Stimulated activated naive CD8-positive, alpha-beta T cell treated with anti-CD3 and anti-CD28 coated beads, Interleukin-15, Interleukin-2, amounts not matched to agents 100 ng/mL and 50 ng/mL, for 24 hours (primary cell): Measurements from ENCODE around the gene CA12.

Source experiments
- H3K27ac Mint-ChIP-seq: one replicate; pipeline ENCODE4 v1.8.0; 2021; ENCODE audit warnings: mild to moderate bottlenecking, mixed read lengths
- H3K27me3 Mint-ChIP-seq: one replicate; pipeline ENCODE4 v1.8.0; 2021; ENCODE audit warnings: mixed read lengths
- H3K36me3 Mint-ChIP-seq: one replicate; pipeline ENCODE4 v1.8.0; 2021; ENCODE audit warnings: low read depth, mixed read lengths
- H3K4me1 Mint-ChIP-seq: one replicate; pipeline ENCODE4 v1.8.0; 2021; ENCODE audit warnings: low read depth, mixed read lengths
- H3K4me3 Mint-ChIP-seq: one replicate; pipeline ENCODE4 v1.8.0; 2021; ENCODE audit warnings: mild to moderate bottlenecking, mixed read lengths
- H3K9me3 Mint-ChIP-seq: one replicate; pipeline ENCODE4 v1.8.0; 2021; ENCODE audit warnings: mixed read lengths

The CA12 gene

GRCh38 chr15:63362196-63362595 lies 19.4 kb downstream of the CA12 start:
- Mint-ChIP-seq H3K27ac (no peak overlapping the region), H3K4me3 (no peak overlapping the region), H3K27me3 (peaks cover 6% of the 10 kb centered on the region), H3K9me3 (no peaks in the 10 kb centered on the region), H3K4me1 (no peaks in the 10 kb centered on the region), H3K36me3 (no peaks in the 10 kb centered on the region)

DNA sequence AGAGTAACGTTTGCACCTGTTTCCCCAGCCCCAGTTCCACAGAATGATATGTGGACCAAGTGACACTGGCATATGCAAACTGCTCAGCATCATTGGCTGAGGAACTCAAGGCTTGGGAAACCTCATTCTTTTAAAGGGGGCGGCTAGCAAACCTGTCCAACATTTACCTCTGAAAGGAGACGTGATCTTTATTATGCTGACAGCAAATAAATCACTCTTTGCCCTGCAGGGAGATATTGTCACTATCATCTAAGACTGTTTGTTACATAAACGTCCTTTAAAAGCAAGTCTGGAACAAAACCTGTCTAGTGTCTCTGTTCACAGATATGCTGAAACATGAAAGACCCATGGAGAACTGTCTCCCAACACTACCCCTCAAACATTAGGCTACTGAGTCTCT lies 21.5 kb downstream of the CA12 start:
- H3K4me1 Mint-ChIP-seq: no peaks in the 10 kb centered on the region
- no peak overlapping the region for H3K27ac Mint-ChIP-seq
- H3K9me3 Mint-ChIP-seq: no peaks in the 10 kb centered on the region
- H3K36me3 Mint-ChIP-seq: no peaks in the 10 kb centered on the region
- no peak overlapping the region for H3K4me3 Mint-ChIP-seq
- H3K27me3 Mint-ChIP-seq: peaks cover 6% of the 10 kb centered on the region

DNA sequence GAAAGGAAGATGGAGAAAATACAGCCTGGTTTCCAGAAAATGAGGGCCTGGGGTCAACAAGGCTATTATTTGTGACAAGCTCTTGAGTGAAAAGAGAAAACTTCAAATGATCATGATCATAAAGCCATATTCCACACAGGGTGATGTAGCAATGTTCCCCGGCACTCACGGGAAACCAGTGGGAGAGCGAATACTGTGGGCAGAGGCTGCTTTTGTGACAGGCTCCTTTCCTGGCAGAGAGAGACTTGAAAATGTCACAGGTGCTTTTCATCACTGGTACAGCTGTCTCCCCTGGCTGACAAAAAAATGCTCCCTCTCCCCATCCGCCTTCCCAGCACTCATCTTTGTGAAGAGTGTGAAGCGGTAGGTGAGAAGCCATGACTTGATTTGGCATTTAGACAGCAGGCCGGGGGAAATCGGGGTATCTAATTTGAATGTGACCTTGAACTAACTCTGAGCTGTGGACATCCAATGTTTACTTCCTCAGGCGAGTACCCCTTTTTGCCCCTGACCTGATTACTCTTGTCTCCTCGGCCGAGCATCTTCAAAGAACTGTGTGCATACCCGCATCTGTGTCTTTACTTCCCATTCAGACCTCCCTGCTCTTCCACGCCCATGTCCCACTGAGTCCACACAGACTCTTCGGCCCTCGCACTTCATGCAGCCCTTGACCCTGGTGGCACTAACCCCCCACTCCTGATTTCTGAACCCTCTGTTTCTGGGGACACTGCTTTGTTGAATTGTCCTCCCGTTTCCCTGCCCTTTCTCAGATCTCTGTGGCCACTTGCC lies 23.2 kb downstream of the CA12 start:
- H3K36me3 Mint-ChIP-seq: no peaks in the 10 kb centered on the region

DNA sequence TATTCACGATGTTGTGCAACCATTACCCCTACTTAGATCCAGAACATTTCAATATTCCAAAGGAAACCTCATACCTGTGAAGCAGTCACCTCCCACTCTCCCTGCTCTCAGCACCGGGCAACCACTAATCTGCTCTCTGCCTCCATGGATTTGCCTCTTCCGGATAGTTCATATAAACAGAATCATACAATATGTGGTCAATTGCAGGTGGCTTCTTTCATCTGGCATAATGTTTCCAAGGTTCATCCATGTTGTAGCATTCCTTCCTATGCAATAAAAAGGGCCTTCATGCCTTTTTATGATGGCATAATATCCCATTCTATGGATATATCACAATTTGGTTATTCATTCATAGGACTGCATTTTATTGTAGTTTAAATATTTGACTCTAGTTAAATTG lies 23.9 kb downstream of the CA12 start:
- no peaks in the 10 kb centered on the region for H3K36me3 Mint-ChIP-seq
- H3K4me1 Mint-ChIP-seq: no peaks in the 10 kb centered on the region
- H3K27me3 Mint-ChIP-seq: peaks cover 6% of the 10 kb centered on the region
- H3K27ac Mint-ChIP-seq: no peak overlapping the region
- no peak overlapping the region for H3K4me3 Mint-ChIP-seq
- H3K9me3 Mint-ChIP-seq: no peaks in the 10 kb centered on the region

More for the DNA sequence above, 23.2 kb downstream of the CA12 start:
- H3K9me3 Mint-ChIP-seq: no peaks in the 10 kb centered on the region
- H3K4me1 Mint-ChIP-seq: no peaks in the 10 kb centered on the region
- H3K27ac Mint-ChIP-seq: no peak overlapping the region
- H3K4me3 Mint-ChIP-seq: no peak overlapping the region
- H3K27me3 Mint-ChIP-seq: peaks cover 6% of the 10 kb centered on the region

GRCh38 chr15:63357061-63357460 lies 24.6 kb downstream of the CA12 start:
- H3K27ac Mint-ChIP-seq: no peak overlapping the region
- no peaks in the 10 kb centered on the region for H3K9me3 Mint-ChIP-seq
- H3K36me3 Mint-ChIP-seq: no peaks in the 10 kb centered on the region
- H3K27me3 Mint-ChIP-seq: peaks cover 6% of the 10 kb centered on the region
- no peaks in the 10 kb centered on the region for H3K4me1 Mint-ChIP-seq
- no peak overlapping the region for H3K4me3 Mint-ChIP-seq

GRCh38 chr15:63354821-63355650 lies 26.6 kb downstream of the CA12 start:
- no peak overlapping the region for H3K4me3 Mint-ChIP-seq
- peaks cover 6% of the 10 kb centered on the region for H3K27me3 Mint-ChIP-seq
- H3K9me3 Mint-ChIP-seq: no peaks in the 10 kb centered on the region
- H3K4me1 Mint-ChIP-seq: no peaks in the 10 kb centered on the region
- no peak overlapping the region for H3K27ac Mint-ChIP-seq
- no peaks in the 10 kb centered on the region for H3K36me3 Mint-ChIP-seq

DNA sequence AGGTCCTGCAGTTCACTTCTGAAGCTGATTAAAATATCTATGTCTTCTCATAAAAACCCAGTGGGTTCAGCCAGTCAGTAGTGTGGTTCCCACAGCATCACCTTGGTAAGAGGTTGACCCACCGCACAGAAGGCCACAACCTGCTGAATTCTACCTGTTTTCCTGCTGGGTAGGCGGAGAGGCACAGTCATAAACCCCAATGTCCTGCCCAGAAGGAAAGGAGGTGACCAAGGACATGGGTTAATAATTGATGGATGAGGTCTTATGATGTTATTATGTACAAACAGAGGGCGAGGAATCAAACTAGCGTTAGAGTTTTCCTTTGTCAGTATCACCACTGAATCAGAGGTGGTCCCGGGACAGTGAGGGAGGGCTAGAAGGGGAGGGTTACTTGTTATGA lies 27.8 kb downstream of the CA12 start:
- Mint-ChIP-seq H3K4me3 (no peak overlapping the region), H3K27me3 (no peaks in the 10 kb centered on the region), H3K36me3 (no peaks in the 10 kb centered on the region), H3K27ac (no peak overlapping the region), H3K4me1 (no peaks in the 10 kb centered on the region), H3K9me3 (no peaks in the 10 kb centered on the region)

- Mint-ChIP-seq H3K9me3 (no peaks in the 10 kb centered on the region), H3K27me3 (no peaks in the 10 kb centered on the region), H3K4me1 (no peaks in the 10 kb centered on the region), H3K27ac (no peak overlapping the region), H3K36me3 (no peaks in the 10 kb centered on the region), H3K4me3 (no peak overlapping the region)
Measured at GRCh38 chr15:63353261-63353660, 28.4 kb downstream of the CA12 start.

DNA sequence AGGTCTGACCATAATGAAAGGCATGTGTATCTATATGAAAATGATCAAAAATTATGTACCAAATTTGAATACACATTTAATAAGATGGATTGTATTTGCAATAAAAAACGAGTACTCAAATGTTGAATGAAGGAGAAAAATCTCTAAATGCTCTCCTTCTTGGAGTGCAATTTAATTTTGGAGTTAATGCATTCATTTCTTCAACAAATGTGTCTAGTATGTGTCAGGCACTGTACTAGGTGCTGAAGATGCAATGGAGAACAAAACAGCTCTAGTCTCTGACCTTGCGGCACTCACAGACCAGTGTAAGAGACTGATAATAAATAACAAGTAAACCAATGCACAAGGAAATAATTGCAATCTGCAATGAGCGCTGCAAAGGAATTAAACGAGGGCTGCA lies 28.8 kb downstream of the CA12 start:
- no peaks in the 10 kb centered on the region for H3K36me3 Mint-ChIP-seq
- H3K9me3 Mint-ChIP-seq: no peaks in the 10 kb centered on the region
- H3K27ac Mint-ChIP-seq: no peak overlapping the region
- H3K4me1 Mint-ChIP-seq: no peaks in the 10 kb centered on the region
- H3K27me3 Mint-ChIP-seq: no peaks in the 10 kb centered on the region
- H3K4me3 Mint-ChIP-seq: no peak overlapping the region

- H3K27ac Mint-ChIP-seq: no peak overlapping the region
- H3K27me3 Mint-ChIP-seq: no peaks in the 10 kb centered on the region
Measured at GRCh38 chr15:63351170-63351569, 30.5 kb downstream of the CA12 start.

DNA sequence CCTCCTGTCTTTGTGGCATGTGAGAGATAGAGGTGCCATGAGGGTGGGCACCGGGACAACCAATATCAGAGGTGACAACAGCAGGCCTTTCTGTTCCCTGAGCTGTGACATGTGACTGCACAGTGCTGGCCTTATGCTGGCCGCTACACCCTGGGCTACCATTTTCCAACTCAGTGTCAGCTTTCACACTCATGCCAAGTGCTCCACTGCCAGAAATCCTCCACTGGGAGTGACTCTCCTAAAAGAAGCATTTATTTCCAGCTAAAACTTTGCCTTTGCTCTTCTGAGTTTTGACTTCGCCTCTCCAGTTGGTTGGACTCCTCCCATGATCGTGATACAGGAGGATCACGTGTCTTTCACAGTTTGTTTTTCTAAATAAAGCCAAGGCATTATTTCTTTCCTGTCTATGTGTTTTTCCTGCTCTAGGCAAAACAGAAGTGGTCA lies 31.4 kb downstream of the CA12 start:
- Mint-ChIP-seq H3K4me3 (no peak overlapping the region), H3K27me3 (no peaks in the 10 kb centered on the region), H3K9me3 (no peaks in the 10 kb centered on the region), H3K36me3 (no peaks in the 10 kb centered on the region), H3K4me1 (no peaks in the 10 kb centered on the region), H3K27ac (no peak overlapping the region)

More at GRCh38 chr15:63351170-63351569, 30.5 kb downstream of the CA12 start:
- Mint-ChIP-seq H3K4me3 (no peak overlapping the region), H3K9me3 (no peaks in the 10 kb centered on the region), H3K4me1 (no peaks in the 10 kb centered on the region), H3K36me3 (no peaks in the 10 kb centered on the region)

- no peaks in the 10 kb centered on the region for H3K4me1 Mint-ChIP-seq
- no peaks in the 10 kb centered on the region for H3K9me3 Mint-ChIP-seq
- no peaks in the 10 kb centered on the region for H3K27me3 Mint-ChIP-seq
- no peak overlapping the region for H3K27ac Mint-ChIP-seq
- H3K4me3 Mint-ChIP-seq: no peak overlapping the region
- H3K36me3 Mint-ChIP-seq: no peaks in the 10 kb centered on the region
Measured at GRCh38 chr15:63349621-63350020, 32.0 kb downstream of the CA12 start.

GRCh38 chr15:63349156-63349555 lies 32.5 kb downstream of the CA12 start:
- no peak overlapping the region for H3K27ac Mint-ChIP-seq
- H3K36me3 Mint-ChIP-seq: no peaks in the 10 kb centered on the region
- H3K9me3 Mint-ChIP-seq: no peaks in the 10 kb centered on the region
- no peak overlapping the region for H3K4me3 Mint-ChIP-seq
- H3K27me3 Mint-ChIP-seq: no peaks in the 10 kb centered on the region
- H3K4me1 Mint-ChIP-seq: no peaks in the 10 kb centered on the region

- Mint-ChIP-seq H3K9me3 (no peaks in the 10 kb centered on the region), H3K36me3 (no peaks in the 10 kb centered on the region), H3K4me1 (peaks cover 4% of the 10 kb centered on the region), H3K4me3 (no peak overlapping the region), H3K27ac (no peak overlapping the region), H3K27me3 (no peaks in the 10 kb centered on the region)
Measured at GRCh38 chr15:63348392-63348791, 33.3 kb downstream of the CA12 start.

- Mint-ChIP-seq H3K27ac (no peak overlapping the region), H3K4me1 (peaks cover 6% of the 10 kb centered on the region), H3K36me3 (no peaks in the 10 kb centered on the region), H3K9me3 (no peaks in the 10 kb centered on the region), H3K27me3 (no peaks in the 10 kb centered on the region), H3K4me3 (no peak overlapping the region)
Measured at GRCh38 chr15:63347074-63347857, 34.4 kb downstream of the CA12 start.
